ENCODE data around the gene DISP3.

GRCh38 chr1:11450310-11450709, 28.6 kb upstream of the DISP3 start:
- TF ChIP-seq ZNF274 (CRISPR knock-in tag; IDR thresholded peaks at IDR 0.05) (no peak), ZZZ3 (CRISPR knock-in tag; IDR thresholded peaks at IDR 0.05; ENCODE audit: borderline replicate concordance) (no peak), KDM6A (CRISPR knock-in tag; IDR thresholded peaks at IDR 0.05; ENCODE audit: low read depth) (no peak), ZNF292 (CRISPR knock-in tag; IDR thresholded peaks at IDR 0.05; ENCODE audit: borderline replicate concordance, low read depth) (no peak), RAD21 (CRISPR knock-in tag; IDR thresholded peaks at IDR 0.05) (no peak), CTCF (CRISPR knock-in tag; IDR thresholded peaks at IDR 0.05) (no peak), POLR2AphosphoS5 (IDR thresholded peaks at IDR 0.05; ENCODE audit: low read depth, low read length) (no peak), ZNF142 (CRISPR knock-in tag; IDR thresholded peaks at IDR 0.05) (no peak), POLR2A (IDR thresholded peaks at IDR 0.05; ENCODE audit: insufficient read depth in 1 of 2, low read depth in 2 of 2, low read length in 2 of 2) (no peak), TAF1 (CRISPR knock-in tag; IDR thresholded peaks at IDR 0.05) (no peak), HMGXB4 (CRISPR knock-in tag; IDR thresholded peaks at IDR 0.05; ENCODE audit: borderline replicate concordance in 1 of 2, low read depth in 1 of 2) (no peak)

All from HepG2 (cell line).